Smooth muscle cell (in vitro differentiated cells): ENCODE results near the gene SPTAN1. TPM values are rescaled to one million over a fixed set of nuclear protein-coding genes. Genes with fewer than 3 reads are reported as not detected.

Source experiments
- DNase-seq: peaks from one replicate; lab custom pipeline; 2025; ENCODE audit not compliant: unreplicated experiment; lab: John Stamatoyannopoulos, UW
- H2AFZ ChIP-seq: fragments of 200-600 bp; sonication (generic); 2 replicates; pipeline ENCODE4 v1.6.0; 2016; ENCODE audit warnings: antibody characterized with exemption, low read depth, mild to moderate bottlenecking
- H3F3A ChIP-seq: fragments of 200-600 bp; sonication (generic); 2 replicates; pipeline ENCODE4 v1.6.0; 2017; ENCODE audit warnings: antibody characterized with exemption, low read depth
- H3K27ac ChIP-seq: fragments of 200-600 bp; sonication (generic); 2 replicates; pipeline ENCODE4 v1.5.1; 2016; ENCODE audit warnings: low read depth, mild to moderate bottlenecking
- H3K27me3 ChIP-seq: fragments of 200-600 bp; sonication (generic); 2 replicates; pipeline ENCODE4 v1.6.1; 2016; ENCODE audit warnings: low read depth, mild to moderate bottlenecking
- H3K36me3 ChIP-seq: fragments of 200-600 bp; sonication (generic); 2 replicates; pipeline ENCODE4 v1.5.1; 2016; ENCODE audit warnings: low read depth
- H3K4me1 ChIP-seq: fragments of 200-600 bp; sonication (generic); 2 replicates; pipeline ENCODE4 v1.5.1; 2016; ENCODE audit warnings: low read depth
- H3K4me2 ChIP-seq: fragments of 200-600 bp; sonication (generic); 2 replicates; pipeline ENCODE4 v1.6.0; 2016; ENCODE audit warnings: mild to moderate bottlenecking
- H3K4me3 ChIP-seq: fragments of 200-600 bp; sonication (generic); 2 replicates; pipeline ENCODE4 v1.5.1; 2016; ENCODE audit warnings: mild to moderate bottlenecking
- H3K79me2 ChIP-seq: fragments of 200-600 bp; sonication (generic); 2 replicates; pipeline ENCODE4 v1.6.0; 2016; ENCODE audit warnings: low read depth, mild to moderate bottlenecking
- H3K9ac ChIP-seq: fragments of 200-600 bp; sonication (generic); 2 replicates; pipeline ENCODE4 v1.6.0; 2016; ENCODE audit warnings: low read depth
- H3K9me3 ChIP-seq: fragments of 200-600 bp; sonication (generic); replicated peaks from 2 replicates; pipeline ENCODE4 v1.5.1; 2016; ENCODE audit warnings: low read depth
- H4K20me1 ChIP-seq: fragments of 200-600 bp; sonication (generic); 2 replicates; pipeline ENCODE4 v1.6.0; 2016; ENCODE audit warnings: low read depth
- WGBS: methylation state at CpG from one replicate; pipeline ENCODE4 v1.1.7; 2016; ENCODE audit warnings: low lambda C conversion rate; 5-methylcytosine and 5-hydroxymethylcytosine counted together
- polyA plus RNA-seq: library from polyadenylated mRNA; unstranded; fragments of >200 nt; fragmentation: Nextera tagmentation; extraction: Ambion mirVana; gene quantifications from 2 replicates; pipeline ENCODE4 v1.2.1, GENCODE V29; 2016
- total RNA-seq: library from RNA; depleted of rRNA; stranded (reverse); fragments of >200 nt; gene quantifications from 2 replicates; pipeline ENCODE4 v1.2.3, GENCODE V29; 2014
- TF ChIP-seq, protein P1 (sequence below): fragments of 200-600 bp; sonication (generic); IDR thresholded peaks from 2 replicates; pipeline ENCODE4 v1.5.1; 2017; ENCODE audit warnings: borderline replicate concordance, mild to moderate bottlenecking, antibody characterized with exemption; ENCODE audit not compliant: insufficient read depth, poor library complexity, severe bottlenecking

The SPTAN1 gene
- total and polyA plus RNA-seq, 2 experiments from 2014 or later, result 84.9 to 145 TPM

GRCh38 chr9:128617943-128618342, 65.6 kb downstream of the SPTAN1 start:
- H3K36me3 ChIP-seq, result peaks cover 40% of the 10 kb centered on the region
- 99% methylated on average over 8 of the region's 8 CpGs for WGBS

DNA sequence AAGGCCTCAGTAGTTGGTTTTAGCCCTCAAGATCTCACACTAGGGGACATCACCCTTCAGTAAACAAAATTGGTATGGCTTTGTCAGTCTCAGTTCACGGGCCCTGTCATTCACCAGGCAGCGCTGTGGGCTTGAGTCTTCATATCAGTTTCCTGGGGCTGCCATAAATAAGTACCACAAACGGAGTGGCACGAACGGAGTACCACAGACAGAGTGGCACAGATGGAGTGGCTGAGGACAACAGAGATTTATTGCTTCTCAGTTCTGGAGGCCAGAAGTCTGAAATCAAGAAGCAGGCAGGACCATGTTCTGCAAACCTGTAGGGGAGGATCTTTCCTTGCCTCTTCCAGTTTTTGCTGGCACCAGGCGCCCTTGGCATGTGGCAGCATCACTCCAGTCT, 66.7 kb downstream of the SPTAN1 start:
- H4K20me1 ChIP-seq, result peaks cover 5% of the 10 kb centered on the region
- TF ChIP-seq, protein P1, sequence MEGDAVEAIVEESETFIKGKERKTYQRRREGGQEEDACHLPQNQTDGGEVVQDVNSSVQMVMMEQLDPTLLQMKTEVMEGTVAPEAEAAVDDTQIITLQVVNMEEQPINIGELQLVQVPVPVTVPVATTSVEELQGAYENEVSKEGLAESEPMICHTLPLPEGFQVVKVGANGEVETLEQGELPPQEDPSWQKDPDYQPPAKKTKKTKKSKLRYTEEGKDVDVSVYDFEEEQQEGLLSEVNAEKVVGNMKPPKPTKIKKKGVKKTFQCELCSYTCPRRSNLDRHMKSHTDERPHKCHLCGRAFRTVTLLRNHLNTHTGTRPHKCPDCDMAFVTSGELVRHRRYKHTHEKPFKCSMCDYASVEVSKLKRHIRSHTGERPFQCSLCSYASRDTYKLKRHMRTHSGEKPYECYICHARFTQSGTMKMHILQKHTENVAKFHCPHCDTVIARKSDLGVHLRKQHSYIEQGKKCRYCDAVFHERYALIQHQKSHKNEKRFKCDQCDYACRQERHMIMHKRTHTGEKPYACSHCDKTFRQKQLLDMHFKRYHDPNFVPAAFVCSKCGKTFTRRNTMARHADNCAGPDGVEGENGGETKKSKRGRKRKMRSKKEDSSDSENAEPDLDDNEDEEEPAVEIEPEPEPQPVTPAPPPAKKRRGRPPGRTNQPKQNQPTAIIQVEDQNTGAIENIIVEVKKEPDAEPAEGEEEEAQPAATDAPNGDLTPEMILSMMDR, result no peak
- no peak for DNase-seq
- peaks cover 29% of the 10 kb centered on the region for H3K36me3 ChIP-seq
- no peak overlapping the region for H3K27ac ChIP-seq
- H3K9me3 ChIP-seq, result no peaks in the 10 kb centered on the region
- no peak overlapping the region for H3K4me2 ChIP-seq
- WGBS, result 98% methylated on average over 6 of the region's 6 CpGs
- no peaks in the 10 kb centered on the region for H3K4me1 ChIP-seq
- H3K4me3 ChIP-seq, result no peak overlapping the region
- H3K9ac ChIP-seq, result no peak overlapping the region
- no peaks in the 10 kb centered on the region for H3K27me3 ChIP-seq
- H3K79me2 ChIP-seq, result no peaks in the 10 kb centered on the region
- H2AFZ ChIP-seq, result no peak overlapping the region
- no peaks in the 10 kb centered on the region for H3F3A ChIP-seq

More at GRCh38 chr9:128617943-128618342, 65.6 kb downstream of the SPTAN1 start:
- no peak overlapping the region for H3K27ac ChIP-seq
- H3K9ac ChIP-seq, result no peak overlapping the region
- no peaks in the 10 kb centered on the region for H3F3A ChIP-seq
- no peaks in the 10 kb centered on the region for H3K9me3 ChIP-seq
- TF ChIP-seq, protein P1, result no peak
- H3K4me3 ChIP-seq, result no peak overlapping the region
- no peak overlapping the region for H3K4me2 ChIP-seq
- no peaks in the 10 kb centered on the region for H3K79me2 ChIP-seq
- H4K20me1 ChIP-seq, result peaks cover 5% of the 10 kb centered on the region
- H3K27me3 ChIP-seq, result no peaks in the 10 kb centered on the region
- no peaks in the 10 kb centered on the region for H3K4me1 ChIP-seq
- H2AFZ ChIP-seq, result no peak overlapping the region
- no peak for DNase-seq

DNA sequence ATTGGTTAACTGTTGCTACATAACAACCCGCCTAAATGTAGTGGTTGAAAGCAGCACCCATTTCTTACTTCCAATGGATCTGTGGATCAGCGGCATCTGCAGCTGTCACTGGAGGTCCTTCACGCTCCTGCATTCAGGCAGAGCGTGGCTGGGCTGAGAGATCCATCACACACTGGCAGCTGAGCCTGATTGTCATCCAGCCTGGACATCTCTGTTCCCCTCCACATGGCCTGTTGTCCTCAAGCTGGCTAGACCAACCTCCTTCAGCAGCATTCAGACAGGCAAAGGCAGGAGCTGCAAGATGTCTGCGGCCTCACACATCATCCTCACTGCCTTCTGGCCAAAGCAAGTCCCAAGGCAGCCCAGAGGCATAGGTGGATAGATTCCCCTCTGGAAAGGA, 67.4 kb downstream of the SPTAN1 start:
- Histone ChIP-seq H2AFZ (no peak overlapping the region), H3K9me3 (no peaks in the 10 kb centered on the region), H3K27ac (no peak overlapping the region), H3K27me3 (no peaks in the 10 kb centered on the region), H4K20me1 (peaks cover 5% of the 10 kb centered on the region), H3K4me1 (no peaks in the 10 kb centered on the region), H3K4me2 (no peak overlapping the region), H3F3A (no peaks in the 10 kb centered on the region), H3K4me3 (no peak overlapping the region), H3K79me2 (no peaks in the 10 kb centered on the region), H3K36me3 (peaks cover 22% of the 10 kb centered on the region), H3K9ac (no peak overlapping the region)
- DNase-seq, result no peak
- 95% methylated on average over 5 of the region's 5 CpGs for WGBS
- TF ChIP-seq, protein P1, result no peak

- Histone ChIP-seq H3K4me2 (no peak overlapping the region), H3F3A (no peaks in the 10 kb centered on the region), H3K4me1 (no peaks in the 10 kb centered on the region), H3K9me3 (no peaks in the 10 kb centered on the region), H3K27me3 (no peaks in the 10 kb centered on the region), H2AFZ (no peak overlapping the region), H3K27ac (no peak overlapping the region), H3K9ac (no peak overlapping the region), H3K4me3 (no peak overlapping the region), H3K36me3 (peaks cover 10% of the 10 kb centered on the region), H4K20me1 (peaks cover 5% of the 10 kb centered on the region), H3K79me2 (no peaks in the 10 kb centered on the region)
- WGBS, result 94% methylated on average over 14 of the region's 14 CpGs
- DNase-seq, result no peak
- TF ChIP-seq, protein P1, result no peak
Observed at GRCh38 chr9:128621730-128622455, 69.5 kb downstream of the SPTAN1 start.
